Measurements from ENCODE around the gene C1orf159.

The C1orf159 gene

GRCh38 chr1:1132042-1132950 is 16.4 kb upstream of the C1orf159 start:
- DNase-seq (ENCODE audit: low read depth), result no peak

DNA sequence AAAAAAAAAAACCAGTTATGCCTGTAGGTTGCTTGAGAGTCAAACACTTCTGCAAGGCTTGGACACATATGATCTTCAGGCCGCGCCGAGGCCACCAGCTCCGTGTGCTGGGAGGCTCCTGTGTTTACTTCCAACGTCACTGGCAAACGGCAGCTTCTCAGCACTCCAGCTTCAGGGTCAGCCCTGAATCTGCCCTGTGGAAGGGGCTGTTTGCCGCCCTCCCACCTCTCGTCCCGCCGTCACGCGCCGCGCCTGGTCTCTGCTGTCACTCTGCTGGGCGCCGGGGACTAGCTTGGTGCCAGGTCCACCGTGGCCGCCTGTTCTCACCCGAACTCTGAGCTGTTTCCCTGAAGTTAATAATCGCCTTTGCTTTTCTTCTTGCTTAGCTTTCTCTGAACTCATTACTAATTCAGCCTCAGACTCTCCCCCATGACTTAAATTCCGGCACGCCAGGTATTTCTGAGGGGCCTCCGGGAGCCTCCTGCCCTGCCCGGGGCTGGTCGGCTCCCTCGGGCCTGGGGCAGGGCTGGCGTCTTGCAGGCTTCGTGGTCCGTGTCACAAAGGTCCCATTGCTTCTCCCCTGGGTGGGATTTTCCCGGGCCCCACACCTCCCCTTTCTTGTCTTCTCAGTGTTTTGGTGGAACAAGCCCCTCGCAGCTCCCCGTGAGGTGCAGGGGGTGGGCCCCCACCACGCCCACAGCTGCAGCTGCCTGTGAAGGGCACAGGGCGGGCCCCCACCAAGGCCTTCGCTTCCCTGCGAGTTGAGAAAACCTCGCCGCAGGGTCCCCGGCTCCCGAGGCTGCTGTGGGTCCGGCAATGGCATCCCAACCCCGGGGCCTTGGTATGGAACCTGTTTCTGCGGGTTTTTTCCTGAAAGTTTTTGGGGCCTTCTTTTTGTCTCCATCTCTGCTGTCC is 14.6 kb upstream of the C1orf159 start:
- no peak for DNase-seq (ENCODE audit: low read depth)

GRCh38 chr1:1129381-1129821 is 13.5 kb upstream of the C1orf159 start:
- no peak for DNase-seq (ENCODE audit: low read depth)

- DNase-seq (ENCODE audit: low read depth), result no peak
Observed at GRCh38 chr1:1128454-1129139, 12.7 kb upstream of the C1orf159 start.

- DNase-seq (ENCODE audit: low read depth), result no peak
Observed at GRCh38 chr1:1127551-1128451, 11.9 kb upstream of the C1orf159 start.

DNA sequence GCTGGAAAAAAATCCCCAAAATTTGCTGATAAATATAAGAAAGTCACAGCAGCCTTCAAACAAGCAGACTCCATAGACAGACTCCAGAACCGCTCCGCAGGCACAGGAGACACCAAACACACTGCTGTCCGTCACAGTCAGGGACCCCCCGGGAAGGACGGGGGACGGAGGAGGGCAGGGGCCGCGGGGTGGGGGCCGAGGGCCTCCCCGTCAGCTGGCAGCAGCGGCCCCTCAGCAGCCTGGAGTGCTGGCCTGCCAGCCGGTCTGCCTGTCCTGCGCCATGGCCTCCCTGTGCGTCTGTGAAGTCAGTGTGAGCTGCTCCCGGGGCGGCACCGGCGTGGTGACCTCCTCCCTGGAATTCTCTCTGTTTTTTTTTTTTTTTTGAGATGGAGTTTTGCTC is 10.1 kb upstream of the C1orf159 start:
- no peak for DNase-seq (ENCODE audit: low read depth)

DNA sequence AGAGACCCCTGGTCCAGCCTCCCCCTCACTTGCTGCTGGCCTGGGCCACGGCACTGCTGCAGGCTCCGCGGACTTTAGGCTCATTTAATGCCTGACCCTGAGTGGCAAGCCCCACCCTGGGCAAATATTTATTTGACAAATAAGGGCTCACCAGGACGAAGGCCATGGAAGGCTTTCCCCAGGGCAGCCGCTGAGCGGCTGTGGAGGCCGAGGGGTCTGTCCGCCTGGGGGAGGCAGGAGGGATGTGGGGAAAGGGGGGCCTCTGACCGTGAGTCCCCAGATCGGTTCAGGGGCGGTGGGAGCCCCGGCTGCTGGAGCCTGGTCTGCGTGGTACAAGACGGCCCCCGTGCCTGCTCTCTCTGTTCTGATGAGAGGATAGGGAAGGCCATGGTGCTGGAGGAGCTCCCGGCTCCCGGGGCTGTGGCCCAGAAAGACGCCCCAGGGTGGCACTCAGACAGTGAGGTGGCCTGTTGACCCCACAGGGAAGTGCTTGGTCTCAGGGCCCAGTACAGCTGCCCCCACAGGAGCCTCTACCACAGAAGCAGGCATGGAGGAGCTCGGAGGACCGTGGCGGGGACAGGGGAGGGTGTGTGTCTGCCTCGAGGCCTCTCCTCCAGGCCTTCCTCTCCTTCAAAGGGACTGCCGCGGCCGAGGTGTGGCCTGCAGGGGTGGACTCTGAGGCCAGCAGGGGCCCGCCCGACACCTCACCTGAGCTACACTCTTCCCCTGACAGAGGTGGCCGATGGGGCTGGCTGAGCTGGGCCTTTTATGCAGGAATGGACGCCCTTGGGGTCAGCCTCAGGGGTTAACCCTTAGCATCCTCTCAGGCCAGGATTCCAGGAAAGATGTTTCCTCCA is 9.1 kb upstream of the C1orf159 start:
- no peak for DNase-seq (ENCODE audit: low read depth)

- DNase-seq (ENCODE audit: low read depth), result no peak
Observed at GRCh38 chr1:1124508-1124785, 8.6 kb upstream of the C1orf159 start.

- DNase-seq (ENCODE audit: low read depth), result no peak
Observed at GRCh38 chr1:1123581-1124507, 8.0 kb upstream of the C1orf159 start.

DNA sequence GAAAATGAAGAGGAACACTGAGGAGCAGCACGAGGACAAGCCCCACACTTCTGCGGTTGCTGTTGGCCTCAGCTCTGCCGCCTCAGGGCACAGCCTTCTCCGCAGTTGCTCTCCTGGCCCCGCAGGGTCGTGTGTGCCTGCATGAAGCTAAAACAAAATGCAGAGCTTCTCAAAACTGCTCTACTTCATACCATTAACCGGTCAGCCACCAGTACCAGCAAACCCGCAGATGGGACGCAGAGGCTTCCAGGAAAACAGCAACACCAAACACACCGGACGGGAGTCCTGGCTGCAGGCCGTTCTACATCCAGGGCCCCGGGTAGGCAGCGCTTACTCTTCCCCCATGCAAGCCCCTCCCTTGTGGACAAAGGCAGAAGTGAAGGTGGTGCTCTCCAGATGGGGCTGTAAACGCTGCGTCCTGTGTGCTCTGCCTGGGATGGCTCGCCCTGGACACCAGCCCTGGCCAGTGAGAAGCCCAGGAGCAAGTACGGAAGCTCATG is 7.1 kb upstream of the C1orf159 start:
- no peak for DNase-seq (ENCODE audit: low read depth)

DNA sequence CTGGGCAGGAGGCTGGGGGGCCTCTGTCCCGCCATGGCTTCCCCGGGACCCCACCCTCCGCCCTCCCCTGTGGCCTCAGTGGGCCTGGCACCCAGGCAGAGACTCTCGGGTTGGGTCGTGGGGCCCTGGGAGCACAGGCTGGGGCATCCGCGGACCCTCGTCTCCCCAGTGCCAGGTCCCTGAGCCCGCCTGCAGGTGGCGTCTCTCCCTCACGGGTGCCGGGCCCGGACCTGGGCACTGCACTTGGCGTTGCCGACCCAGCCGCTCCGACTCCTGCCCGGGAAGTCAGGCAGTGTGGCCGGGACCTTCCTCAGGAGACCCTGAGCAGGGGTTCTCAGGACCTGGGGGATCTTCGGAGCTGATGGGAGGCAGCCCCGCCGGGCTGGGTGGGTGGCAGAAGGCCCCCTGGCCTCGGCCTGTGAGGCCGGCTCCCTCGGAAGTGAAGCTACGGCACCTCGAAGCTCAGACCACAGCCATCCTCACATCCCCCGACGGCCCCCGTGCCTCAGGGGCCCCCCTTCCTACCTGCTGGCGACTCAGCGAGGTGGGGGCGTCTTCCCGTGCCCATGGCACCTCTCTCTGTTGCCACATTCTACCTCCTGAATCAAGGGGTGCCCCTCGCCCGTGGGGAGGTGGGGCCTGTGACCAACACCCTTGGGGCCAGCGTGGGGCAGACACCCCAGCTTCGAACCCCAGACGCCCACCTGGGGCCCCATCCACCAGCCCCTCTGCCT is 6.4 kb upstream of the C1orf159 start:
- peak; percentile 42 for DNase-seq (ENCODE audit: low read depth)

GRCh38 chr1:1121611-1122077 is 5.8 kb upstream of the C1orf159 start:
- DNase-seq (ENCODE audit: low read depth), result no peak

GRCh38 chr1:1120866-1121591 is 5.1 kb upstream of the C1orf159 start:
- DNase-seq (ENCODE audit: low read depth), result no peak

- no peak for DNase-seq (ENCODE audit: low read depth)
Observed at GRCh38 chr1:1120096-1120495, 4.2 kb upstream of the C1orf159 start.

GRCh38 chr1:1119272-1119890 is 3.5 kb upstream of the C1orf159 start:
- no peak for DNase-seq (ENCODE audit: low read depth)

GRCh38 chr1:1118876-1119220 is 3.0 kb upstream of the C1orf159 start:
- no peak for DNase-seq (ENCODE audit: low read depth)

Data from GM04504 (cell line).